HG03095 (cell line): ENCODE results near the gene ZMYND10.

ENCODE experiments used
- ATAC-seq: cut with Tn5 transposase; IDR thresholded peaks from one replicate; pipeline ENCODE4 v1.9.1; 2021; ENCODE audit warnings: moderate library complexity; ENCODE audit not compliant: unreplicated experiment

Gene ZMYND10

GRCh38 chr3:50292159-50293078, 53.1 kb downstream of the ZMYND10 start, which contains the start of gene IFRD2:
Gene IFRD2, minus strand, starts transcription at chr3:50292429. Its CDS starts 155 bp downstream, at chr3:50292274.
- ATAC-seq = peak; percentile 85
